ENCODE measurements around the gene FHAD1.

FHAD1 gene

GRCh38 chr1:15343099-15343498 is 96.1 kb downstream of the FHAD1 start:
- TF ChIP-seq CEBPB (IDR thresholded peaks at IDR 0.05) (no peak), TEAD4 (IDR thresholded peaks at IDR 0.05) (no peak), TAF1 (IDR thresholded peaks at IDR 0.05; ENCODE audit: low read depth) (no peak), ZBTB7A (IDR thresholded peaks at IDR 0.05; ENCODE audit: low read depth) (no peak), EGR1 (IDR thresholded peaks at IDR 0.05) (no peak), USF1 (IDR thresholded peaks at IDR 0.05) (no peak)

- TF ChIP-seq FOXM1 (IDR thresholded peaks at IDR 0.05; ENCODE audit: borderline replicate concordance, low read depth) = no peak
- no peak for TF ChIP-seq CEBPB (IDR thresholded peaks at IDR 0.05)
- no peak for TF ChIP-seq TCF12 (IDR thresholded peaks at IDR 0.05; ENCODE audit: low read depth)
- no peak for TF ChIP-seq YY1 (IDR thresholded peaks at IDR 0.05; ENCODE audit: low read depth)
- TF ChIP-seq NFIC (IDR thresholded peaks at IDR 0.05) = no peak
- TF ChIP-seq CREB1 (IDR thresholded peaks at IDR 0.05; ENCODE audit: low read depth) = no peak
- TF ChIP-seq EP300 (IDR thresholded peaks at IDR 0.05; ENCODE audit: borderline replicate concordance) = no peak
- TF ChIP-seq MAX (IDR thresholded peaks at IDR 0.05) = no peak
- no peak for TF ChIP-seq TAF1 (IDR thresholded peaks at IDR 0.05; ENCODE audit: low read depth)
- TF ChIP-seq USF1 (IDR thresholded peaks at IDR 0.05) = no peak
Measured at GRCh38 chr1:15343729-15344128, 96.7 kb downstream of the FHAD1 start.

GRCh38 chr1:15344380-15344779 is 97.4 kb downstream of the FHAD1 start:
- TF ChIP-seq TEAD4 (IDR thresholded peaks at IDR 0.05) (no peak), USF1 (IDR thresholded peaks at IDR 0.05) (no peak), TCF12 (IDR thresholded peaks at IDR 0.05; ENCODE audit: low read depth) (no peak), YY1 (IDR thresholded peaks at IDR 0.05; ENCODE audit: low read depth) (no peak), NFIC (IDR thresholded peaks at IDR 0.05) (no peak), ZBTB7A (IDR thresholded peaks at IDR 0.05; ENCODE audit: low read depth) (no peak), CREB1 (IDR thresholded peaks at IDR 0.05; ENCODE audit: low read depth) (no peak), RAD21 (IDR thresholded peaks at IDR 0.05; ENCODE audit: low read depth) (no peak), TAF1 (IDR thresholded peaks at IDR 0.05; ENCODE audit: low read depth) (no peak), FOXM1 (IDR thresholded peaks at IDR 0.05; ENCODE audit: borderline replicate concordance, low read depth) (no peak), MAX (IDR thresholded peaks at IDR 0.05) (no peak), CEBPB (IDR thresholded peaks at IDR 0.05) (no peak)

GRCh38 chr1:15344800-15345704 is 98.0 kb downstream of the FHAD1 start:
- TF ChIP-seq CREB1 (IDR thresholded peaks at IDR 0.05; ENCODE audit: low read depth) = no peak
- no peak for TF ChIP-seq TCF12 (IDR thresholded peaks at IDR 0.05; ENCODE audit: low read depth)
- no peak for TF ChIP-seq NFIC (IDR thresholded peaks at IDR 0.05)
- TF ChIP-seq RAD21 (IDR thresholded peaks at IDR 0.05; ENCODE audit: low read depth) = no peak
- no peak for TF ChIP-seq REST (IDR thresholded peaks at IDR 0.05; ENCODE audit: low read depth)
- no peak for TF ChIP-seq ZBTB7A (IDR thresholded peaks at IDR 0.05; ENCODE audit: low read depth)
- TF ChIP-seq FOXM1 (IDR thresholded peaks at IDR 0.05; ENCODE audit: borderline replicate concordance, low read depth) = no peak
- no peak for TF ChIP-seq EGR1 (IDR thresholded peaks at IDR 0.05)
- no peak for TF ChIP-seq CEBPB (IDR thresholded peaks at IDR 0.05)
- TF ChIP-seq YY1 (IDR thresholded peaks at IDR 0.05; ENCODE audit: low read depth) = no peak
- TF ChIP-seq EP300 (IDR thresholded peaks at IDR 0.05; ENCODE audit: borderline replicate concordance) = no peak
- no peak for TF ChIP-seq TEAD4 (IDR thresholded peaks at IDR 0.05)
- no peak for TF ChIP-seq MAX (IDR thresholded peaks at IDR 0.05)
- no peak for TF ChIP-seq USF1 (IDR thresholded peaks at IDR 0.05)
- TF ChIP-seq TAF1 (IDR thresholded peaks at IDR 0.05; ENCODE audit: low read depth) = no peak

GRCh38 chr1:15345705-15346345 is 98.8 kb downstream of the FHAD1 start:
- TF ChIP-seq YY1 (IDR thresholded peaks at IDR 0.05; ENCODE audit: low read depth) (no peak), CEBPB (IDR thresholded peaks at IDR 0.05) (no peak), REST (IDR thresholded peaks at IDR 0.05; ENCODE audit: low read depth) (no peak), CREB1 (IDR thresholded peaks at IDR 0.05; ENCODE audit: low read depth) (no peak), EP300 (IDR thresholded peaks at IDR 0.05; ENCODE audit: borderline replicate concordance) (no peak)
